Body of pancreas (tissue), 4 donors: ENCODE results near the gene ANKUB1. TPM values are rescaled to one million over a fixed set of nuclear protein-coding genes. Genes with fewer than 3 reads are reported as not detected.

Experiments used
- ATAC-seq: fragments of 150-250 bp; one replicate; pipeline ENCODE4 v1.9.1; 2016
- DNase-seq, 4 donors: peaks; one replicate each; pipeline ENCODE4 v3.0.0-alpha.2; 2019
- H3K27ac ChIP-seq, 4 donors: fragments of 200-600 bp; sonication (generic); 1 replicate in 3 of 4; 2 replicates in 1 of 4; pipeline versions ENCODE4 v1.5.1 to v1.6.1; 2016 to 2019; ENCODE audit warnings: mild to moderate bottlenecking in 1 of 4, mixed read lengths in 1 of 4, moderate library complexity in 1 of 4
- H3K27me3 ChIP-seq, 2 donors: fragments of 200-600 bp; sonication (generic); one replicate each; pipeline ENCODE4 v1.6.0; 2016; ENCODE audit warnings: mild to moderate bottlenecking in 1 of 2
- H3K36me3 ChIP-seq, 2 donors: fragments of 200-600 bp; sonication (generic); replicated peaks in 1 of 2; 2 replicates each; pipeline ENCODE4 v1.5.1; 2016; ENCODE audit warnings: low read depth in 2 of 2; ENCODE audit not compliant: insufficient read depth in 1 of 2
- H3K4me1 ChIP-seq: fragments of 200-600 bp; sonication (generic); one replicate; pipeline ENCODE4 v1.6.0; 2016
- H3K4me3 ChIP-seq, 2 donors: fragments of 200-600 bp; sonication (generic); 1 replicate in 1 of 2; 2 replicates in 1 of 2; pipeline ENCODE4 v1.5.1; 2016 to 2019
- H3K9me3 ChIP-seq, 3 donors: fragments of 200-600 bp; sonication (generic); 1 replicate in 2 of 3; 2 replicates in 1 of 3; pipeline ENCODE4 v1.5.1; 2016
- CTCF ChIP-seq, 7 experiments: fragments of 450-650 bp in 4 of 7; fragments of 200-600 bp in 3 of 7; sonication (generic) in 3 of 7; IDR thresholded peaks; one replicate each; pipeline ENCODE4 v1.5.1; 2016 to 2019; ENCODE audit warnings: antibody characterized with exemption in 7 of 7
- POLR2A ChIP-seq, 3 donors: fragments of 450-650 bp; IDR thresholded peaks; one replicate each; pipeline ENCODE4 v1.6.1; 2016; ENCODE audit warnings: antibody characterized with exemption in 3 of 3, mild to moderate bottlenecking in 2 of 3
- WGBS, 2 donors: methylation state at CpG; one replicate each; pipeline ENCODE4 v1.1.5; 2017; 5-methylcytosine and 5-hydroxymethylcytosine counted together
- intact Hi-C: fragments of 100-400 bp; cut with DNase I; formaldehyde crosslinking; loops from one replicate; pipeline ENCODE4 v1.15.1; 2023
- total RNA-seq, 2 donors: library from RNA; depleted of rRNA; stranded (reverse); fragments of >200 nt; gene quantifications; one replicate each; pipeline ENCODE4 v1.1.0, GENCODE V29; 2016

ANKUB1 gene
- total RNA-seq, 2 donors from 2014 or later = not detected

- intact Hi-C loops = no loop called here
- DNase-seq (no peak), ATAC-seq (no peak)
- WGBS, 2 donors = 60 to 83% methylated on average over 1 of the region's 1 CpG
- no peak for TF ChIP-seq CTCF (IDR thresholded peaks at IDR 0.05)
- no peak for TF ChIP-seq POLR2A (IDR thresholded peaks at IDR 0.05)
- Histone ChIP-seq H3K36me3 (no peaks in the 10 kb centered on the region), H3K4me3 (no peak overlapping the region), H3K27me3 (no peaks in the 10 kb centered on the region), H3K9me3 (no peaks in the 10 kb centered on the region), H3K27ac (peak overlapping the region in 3 of 4 donors; percentile 0 to 100 (median 12)), H3K4me1 (peaks cover 51% of the 10 kb centered on the region)
Observed at GRCh38 chr3:149815321-149815720, 23.0 kb upstream of the ANKUB1 start.

DNA sequence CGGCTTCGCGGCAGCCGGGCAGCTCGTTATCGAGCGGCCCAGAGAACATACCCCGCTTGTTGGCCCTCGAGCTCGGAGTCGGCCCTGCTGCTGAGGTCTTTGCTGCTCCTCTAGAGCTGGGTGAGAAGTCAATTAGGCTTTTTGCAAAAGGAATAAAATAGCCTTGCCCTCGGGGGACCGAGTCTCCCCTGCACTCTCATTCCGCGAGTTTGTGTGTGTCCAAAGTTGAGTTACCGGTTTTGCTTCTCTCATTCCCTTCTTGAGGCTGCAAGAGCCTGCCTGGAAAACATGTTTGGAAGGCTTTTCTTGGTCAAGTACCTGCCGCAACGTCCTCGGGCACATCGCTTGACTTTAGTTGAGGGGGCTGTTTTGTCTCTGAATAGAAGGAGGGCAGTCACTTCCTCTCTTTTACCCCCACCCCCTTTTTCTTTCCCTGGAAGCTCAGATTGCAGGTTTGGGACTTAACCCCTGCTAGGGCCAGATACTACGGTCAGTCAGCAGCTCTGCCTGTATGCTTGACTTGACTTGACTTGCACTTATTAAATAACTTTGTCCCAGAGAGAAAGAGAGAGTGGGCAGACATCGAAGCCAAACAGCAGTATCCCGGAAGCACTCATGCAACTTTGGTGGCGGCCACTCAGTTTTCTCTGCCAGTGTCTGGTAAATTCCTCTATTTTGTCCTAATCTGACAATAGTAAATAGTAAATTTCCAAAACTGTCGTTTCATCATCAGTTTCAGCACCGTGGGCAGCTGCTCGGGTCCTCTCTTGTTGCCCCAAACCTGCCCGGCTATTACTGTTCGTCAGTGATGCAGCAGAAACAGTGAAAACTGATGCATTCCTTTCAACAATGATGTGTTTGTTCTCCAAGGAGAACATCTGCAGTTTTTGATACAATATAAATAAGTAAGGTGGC is 21.3 kb upstream of the ANKUB1 start:
- peak; percentile 22 for ATAC-seq
- Histone ChIP-seq H3K36me3 (no peaks in the 10 kb centered on the region), H3K27me3 (no peaks in the 10 kb centered on the region), H3K4me3 (peak overlapping the region; percentile 35 to 67), H3K4me1 (peaks cover 47% of the 10 kb centered on the region), H3K9me3 (no peaks in the 10 kb centered on the region), H3K27ac (peak overlapping the region; percentile 97 to 100 (median 98))
- peak in 3 of 4 donors; percentile 8 to 37 (median 13) for DNase-seq
- intact Hi-C loops = no loop called here
- 0% methylated on average over 18 to 29 of the region's 29 CpGs for WGBS, 2 donors
- TF ChIP-seq POLR2A (IDR thresholded peaks at IDR 0.05) = no peak
- TF ChIP-seq CTCF (IDR thresholded peaks at IDR 0.05) = no peak

DNA sequence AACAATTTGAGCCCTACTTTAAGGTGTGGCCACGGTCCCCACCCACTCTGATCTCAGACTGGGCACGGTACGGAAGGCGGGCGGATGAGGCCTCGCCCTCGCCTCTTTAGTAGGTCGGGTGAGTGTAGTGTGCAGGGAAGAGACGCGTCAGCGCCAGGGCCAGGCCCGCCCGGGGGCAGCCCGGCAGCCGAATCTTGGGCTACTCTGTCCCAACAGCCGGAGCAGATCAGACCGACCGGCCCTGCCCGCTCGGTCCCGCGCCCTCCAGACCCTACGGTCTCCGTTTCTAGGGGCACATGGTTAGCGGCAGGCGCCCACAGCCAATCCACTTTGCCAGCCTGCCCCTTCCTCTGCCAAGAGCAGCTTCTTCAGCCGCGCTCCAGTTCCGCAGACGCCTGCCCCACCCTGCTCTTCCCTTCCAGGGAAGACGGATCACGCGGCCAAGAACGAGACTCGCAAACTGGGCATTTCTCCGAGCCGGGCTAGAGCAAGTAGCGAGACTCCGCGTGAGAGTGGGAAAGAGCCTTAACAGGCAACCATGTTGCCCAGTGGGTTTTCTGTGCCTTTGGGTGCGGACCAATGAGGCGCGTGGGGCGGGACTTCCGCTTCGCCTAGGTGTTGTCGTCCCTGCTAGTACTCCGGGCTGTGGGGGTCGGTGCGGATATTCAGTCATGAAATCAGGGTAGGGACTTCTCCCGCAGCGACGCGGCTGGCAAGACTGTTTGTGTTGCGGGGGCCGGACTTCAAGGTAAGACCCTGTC is 20.4 kb upstream of the ANKUB1 start, which contains the start of gene RNF13:
TSS of gene RNF13 (plus strand) at position 610 of the 761 bp plus-strand sequence. CDS start 32,812 bp downstream, outside the sequence.
- peak; percentile 95 to 98 (median 96) for DNase-seq
- peak; percentile 94 for ATAC-seq
- H3K27ac ChIP-seq = peak within 1 kb of the TSS; percentile 97 to 100 (median 98)
- intact Hi-C loops = no loop called here
- H3K27me3 ChIP-seq = no peaks in the 10 kb centered on the region
- no peaks in the 10 kb centered on the region for H3K36me3 ChIP-seq
- H3K9me3 ChIP-seq = no peaks in the 10 kb centered on the region
- TF ChIP-seq CTCF (IDR thresholded peaks at IDR 0.05) = no peak
- peak; percentile 77 to 96 (median 92) for TF ChIP-seq POLR2A (IDR thresholded peaks at IDR 0.05)
- 0 to 1% methylated on average over 9 to 56 of the region's 56 CpGs for WGBS, 2 donors
- peak within 1 kb of the TSS; percentile 35 to 67 for H3K4me3 ChIP-seq
- H3K4me1 ChIP-seq = peaks cover 44% of the 10 kb centered on the region

GRCh38 chr3:149812165-149812605 is 19.8 kb upstream of the ANKUB1 start:
- ATAC-seq (peak; percentile 16), DNase-seq (no peak)
- intact Hi-C loops = no loop called here
- Histone ChIP-seq H3K4me3 (peak overlapping the region; percentile 35 to 67), H3K27me3 (no peaks in the 10 kb centered on the region), H3K27ac (peak overlapping the region; percentile 97 to 100 (median 98)), H3K9me3 (no peaks in the 10 kb centered on the region), H3K4me1 (peaks cover 38% of the 10 kb centered on the region), H3K36me3 (no peaks in the 10 kb centered on the region)
- TF ChIP-seq CTCF (IDR thresholded peaks at IDR 0.05) (no peak), POLR2A (IDR thresholded peaks at IDR 0.05) (no peak)
- 7 to 8% methylated on average over 13 of the region's 13 CpGs for WGBS, 2 donors
